GM21423 (cell line): ENCODE measurements around the gene IL20RA.

Experiments used
- ATAC-seq: cut with Tn5 transposase; IDR thresholded peaks from one replicate; pipeline ENCODE4 v1.9.1; 2021; ENCODE audit warnings: mild to moderate bottlenecking, moderate library complexity; ENCODE audit not compliant: unreplicated experiment

The IL20RA gene

GRCh38 chr6:137010128-137010718 is 34.5 kb downstream of the IL20RA start:
- ATAC-seq: no peak

DNA sequence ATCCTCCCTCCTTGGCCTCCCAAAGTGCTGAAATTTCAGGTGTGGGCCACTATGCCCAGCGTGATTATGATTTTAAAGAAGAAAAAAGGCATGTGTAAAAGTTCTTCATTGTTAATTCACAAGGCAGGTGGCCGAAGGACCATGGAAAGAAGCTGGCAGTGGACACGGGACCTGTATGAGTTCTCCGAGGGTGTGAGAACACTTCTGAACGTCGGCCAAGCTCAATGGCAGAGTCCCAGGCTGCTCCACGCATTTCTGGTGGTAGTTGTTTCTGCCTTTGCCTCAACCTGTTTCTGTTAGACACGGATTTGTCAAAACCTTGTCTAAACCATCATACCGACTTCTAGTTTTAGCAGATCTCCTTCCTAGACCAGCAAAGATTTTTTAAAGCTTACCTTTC is 36.6 kb downstream of the IL20RA start:
- no peak for ATAC-seq

DNA sequence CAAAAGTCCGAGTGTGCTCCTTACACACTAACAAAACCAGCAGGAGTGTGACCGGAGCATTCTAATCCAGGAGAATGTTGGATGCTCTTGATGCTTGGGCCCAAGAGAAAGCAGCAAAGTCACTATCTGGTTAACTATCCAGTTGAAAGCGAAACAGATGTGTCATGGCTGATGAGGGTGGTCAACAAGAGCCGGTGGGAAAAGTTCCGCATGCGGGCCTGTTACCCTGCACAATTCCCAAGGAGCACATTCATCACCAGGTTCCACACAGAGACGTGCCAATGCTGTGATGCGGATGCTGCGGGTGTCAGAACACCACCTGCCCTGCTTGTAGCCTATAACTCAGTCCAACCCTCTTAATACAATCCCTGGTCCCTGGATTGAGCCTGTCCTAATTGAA is 38.7 kb downstream of the IL20RA start:
- no peak for ATAC-seq

DNA sequence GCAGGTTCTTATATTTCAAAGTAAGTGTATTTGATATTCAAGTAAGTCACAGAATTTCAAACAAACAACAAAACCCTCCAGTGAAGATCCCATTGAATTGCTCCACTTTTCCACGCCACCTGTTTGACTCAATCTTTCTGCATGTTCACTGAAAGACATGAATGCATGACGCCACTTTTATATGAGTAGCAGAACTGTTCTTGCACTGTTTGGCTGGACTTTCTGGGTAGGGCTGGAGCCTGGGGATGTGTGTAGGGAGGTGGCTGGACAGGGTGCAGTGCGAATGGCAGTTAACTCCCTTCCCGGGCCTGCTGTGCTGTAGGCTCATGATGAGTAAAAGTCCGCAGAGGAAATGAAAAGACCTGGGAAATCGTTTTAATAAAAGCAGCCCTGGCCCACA is 39.7 kb downstream of the IL20RA start:
- no peak for ATAC-seq

- no peak for ATAC-seq
Observed at GRCh38 chr6:137002505-137002904, 42.3 kb downstream of the IL20RA start.

- ATAC-seq: no peak
Observed at GRCh38 chr6:137001977-137002302, 42.8 kb downstream of the IL20RA start.

GRCh38 chr6:137001299-137001976 is 43.3 kb downstream of the IL20RA start:
- no peak for ATAC-seq

DNA sequence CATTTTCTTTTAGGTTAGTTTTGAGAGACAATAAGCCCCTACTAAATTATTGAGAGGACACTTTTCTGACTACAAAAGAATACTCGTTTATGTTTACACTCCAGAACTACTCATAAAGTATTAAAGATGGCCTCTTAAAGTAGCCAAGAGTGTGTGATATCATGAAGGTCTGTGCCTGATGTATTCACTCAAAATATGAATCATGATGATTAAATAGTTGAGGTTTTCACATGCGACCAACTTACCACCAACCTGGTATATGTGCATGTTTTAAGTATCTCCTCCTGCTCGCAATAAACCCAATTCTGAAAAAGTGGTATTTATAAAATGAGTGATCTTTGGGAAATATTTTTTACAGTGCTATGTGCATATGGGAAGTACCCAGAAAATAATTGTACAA is 43.9 kb downstream of the IL20RA start:
- ATAC-seq: no peak

DNA sequence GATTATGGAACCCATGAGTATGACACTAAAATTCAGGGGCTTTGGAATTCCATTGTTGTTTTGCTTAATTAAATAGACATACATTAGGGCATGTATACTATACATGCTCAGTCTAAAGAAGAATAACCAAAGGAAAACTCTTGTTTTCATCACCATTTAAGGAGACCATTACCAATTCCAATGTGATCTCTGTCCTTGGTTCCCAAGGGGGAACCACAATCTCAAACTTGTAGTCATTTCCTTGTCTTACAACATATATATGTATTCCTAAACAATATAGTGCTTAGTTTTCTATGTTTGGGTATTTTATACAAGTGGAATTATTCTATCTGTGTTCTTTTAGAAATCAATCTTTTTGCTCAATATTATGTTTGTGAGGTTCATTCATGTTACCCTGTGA is 49.2 kb downstream of the IL20RA start:
- no peak for ATAC-seq

DNA sequence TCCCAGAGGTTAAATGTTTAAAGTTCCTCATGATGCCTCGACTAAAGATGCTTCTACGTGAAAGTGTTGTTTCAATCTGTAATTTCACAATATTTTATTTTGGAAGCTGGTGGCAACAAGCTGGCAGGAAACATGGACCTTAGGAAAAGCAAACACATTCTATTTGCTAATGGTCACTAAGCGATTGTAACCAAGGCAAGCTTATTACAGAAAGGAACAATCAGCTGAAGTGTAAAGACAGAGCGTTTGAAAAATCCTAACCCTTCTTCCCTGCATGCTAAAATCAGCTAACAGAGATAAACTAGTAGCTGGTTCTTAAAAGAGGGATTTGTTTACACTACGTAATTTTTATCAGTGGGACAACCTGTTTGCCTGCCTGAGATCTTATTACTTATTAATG is 50.0 kb downstream of the IL20RA start:
- ATAC-seq: no peak

DNA sequence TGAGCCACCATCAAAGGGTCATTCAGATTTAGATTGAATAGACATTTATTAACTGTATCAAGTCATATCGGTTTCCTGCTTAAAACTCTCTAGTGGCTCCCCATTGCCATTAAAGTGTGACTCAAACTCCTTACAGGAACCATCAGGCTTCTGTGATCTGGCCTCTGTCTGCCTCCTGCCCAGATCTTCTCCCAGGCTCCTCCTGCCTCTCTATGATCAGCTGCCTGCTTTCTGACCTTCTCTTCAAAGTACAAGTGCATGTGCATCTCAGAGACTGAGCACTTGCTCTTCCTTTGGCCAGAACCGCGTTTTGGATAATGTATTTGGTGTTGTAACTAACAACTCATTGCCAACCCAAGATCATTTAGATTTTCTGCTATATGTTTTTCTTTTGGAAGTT is 52.7 kb downstream of the IL20RA start:
- no peak for ATAC-seq

GRCh38 chr6:136991646-136992045 is 53.1 kb downstream of the IL20RA start:
- no peak for ATAC-seq

GRCh38 chr6:136990754-136991153 is 54.0 kb downstream of the IL20RA start:
- no peak for ATAC-seq

DNA sequence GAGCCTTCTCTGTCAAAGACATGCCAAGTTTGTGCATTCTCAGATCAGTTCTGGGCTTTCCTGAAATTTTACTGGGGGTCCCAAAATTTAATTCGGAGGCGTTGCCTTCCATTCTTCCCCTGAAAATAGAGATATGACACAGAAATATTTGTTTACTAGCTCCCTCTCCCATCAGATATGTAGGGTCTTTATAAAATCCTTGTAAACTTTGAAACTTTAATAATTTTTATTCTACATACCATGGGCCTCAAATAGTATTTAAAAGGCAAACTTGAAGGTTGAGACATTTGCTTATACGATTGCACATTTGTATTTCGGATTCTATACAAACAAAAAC is 54.6 kb downstream of the IL20RA start:
- no peak for ATAC-seq

DNA sequence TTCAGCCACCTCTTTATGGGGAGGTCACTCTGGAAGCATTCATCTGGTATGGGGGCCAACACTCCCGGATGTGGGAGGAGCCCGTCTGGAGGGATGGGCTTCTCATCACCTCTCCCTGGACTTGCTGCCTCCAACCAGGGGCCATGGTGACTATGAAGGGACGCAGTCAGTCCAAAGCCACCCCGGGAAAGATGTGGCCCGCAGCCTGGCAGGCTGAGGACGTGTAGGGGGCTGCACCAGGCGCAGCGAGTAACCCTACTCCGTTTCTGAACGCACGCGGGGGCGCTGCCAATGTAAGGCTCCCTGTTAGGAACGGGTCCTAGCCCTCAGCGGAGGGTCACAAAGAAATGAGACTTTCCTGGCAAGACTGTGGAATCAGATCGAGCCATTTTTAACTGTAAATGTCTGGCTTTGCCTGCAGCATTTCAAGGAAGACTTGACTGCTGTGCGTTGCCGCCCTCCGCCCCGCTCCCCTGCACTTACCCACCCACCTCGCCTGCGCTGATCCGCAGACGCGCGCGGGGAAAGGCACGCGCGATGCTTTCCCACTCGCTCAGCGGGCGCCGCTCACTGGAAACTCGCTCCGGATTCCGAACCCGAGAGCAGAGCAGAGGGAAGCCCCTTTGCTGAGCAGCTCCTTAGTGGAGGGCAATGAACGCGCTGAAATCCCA is 55.1 kb downstream of the IL20RA start:
- no peak for ATAC-seq

- no peak for ATAC-seq
Observed at GRCh38 chr6:136987526-136987925, 57.2 kb downstream of the IL20RA start.

DNA sequence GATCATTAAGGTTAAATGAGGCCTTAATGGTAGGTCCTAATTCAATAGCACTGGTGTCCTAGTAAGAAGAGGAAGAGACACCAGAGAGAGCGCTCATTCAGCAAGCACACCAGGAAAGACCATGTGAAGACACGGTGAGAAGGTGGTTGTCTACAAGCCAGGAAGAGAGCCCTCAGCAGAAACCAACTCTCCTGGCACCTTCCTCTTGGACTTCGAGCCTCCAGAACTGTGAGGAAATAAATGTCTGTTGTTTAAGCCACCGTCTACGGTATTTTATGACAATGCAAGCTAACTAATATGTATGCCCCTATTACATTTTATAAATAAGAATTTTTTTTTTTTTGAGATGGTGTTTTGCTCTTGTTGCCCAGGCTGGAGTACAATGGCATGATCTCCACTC is 59.3 kb downstream of the IL20RA start:
- ATAC-seq: no peak

DNA sequence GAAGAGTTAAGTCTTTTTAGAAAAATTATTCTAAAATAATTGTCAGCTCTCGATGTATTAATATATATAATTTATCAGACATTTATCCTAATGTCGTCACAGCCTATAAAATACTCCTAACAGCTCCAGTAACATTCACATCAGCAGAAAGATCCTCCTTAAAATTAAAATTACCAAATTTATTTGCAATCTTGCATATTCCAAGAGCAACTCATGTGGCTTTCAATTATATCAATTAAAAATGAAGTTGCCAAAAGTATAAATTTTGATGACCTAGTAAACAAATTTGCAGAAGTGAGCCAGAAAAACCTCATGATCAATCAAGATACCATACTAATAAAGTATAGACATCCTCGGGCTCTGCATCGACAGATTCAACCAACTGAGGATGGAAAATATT is 60.2 kb downstream of the IL20RA start:
- no peak for ATAC-seq

GRCh38 chr6:136983687-136984086 is 61.1 kb downstream of the IL20RA start:
- no peak for ATAC-seq

GRCh38 chr6:136982928-136983327 is 61.8 kb downstream of the IL20RA start:
- no peak for ATAC-seq

DNA sequence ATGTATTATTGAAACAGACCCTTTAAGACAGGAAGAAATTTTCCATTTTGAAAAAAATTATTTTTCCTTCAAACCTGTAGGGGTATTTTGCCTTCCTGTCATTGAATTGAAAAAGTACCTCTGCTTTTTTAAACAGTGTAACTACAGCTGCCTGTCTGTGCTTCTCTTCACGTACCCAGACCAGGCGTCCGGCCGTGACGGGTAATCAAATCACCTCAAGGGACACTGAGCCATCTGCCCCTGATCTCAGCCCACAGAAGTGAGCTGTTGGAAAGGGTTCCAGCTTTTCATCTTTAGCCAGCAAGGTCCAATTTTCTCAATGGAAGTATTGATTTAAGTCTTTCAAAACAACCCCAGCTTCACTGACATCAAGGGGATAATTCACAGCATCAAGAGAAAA is 64.7 kb downstream of the IL20RA start:
- ATAC-seq: no peak

DNA sequence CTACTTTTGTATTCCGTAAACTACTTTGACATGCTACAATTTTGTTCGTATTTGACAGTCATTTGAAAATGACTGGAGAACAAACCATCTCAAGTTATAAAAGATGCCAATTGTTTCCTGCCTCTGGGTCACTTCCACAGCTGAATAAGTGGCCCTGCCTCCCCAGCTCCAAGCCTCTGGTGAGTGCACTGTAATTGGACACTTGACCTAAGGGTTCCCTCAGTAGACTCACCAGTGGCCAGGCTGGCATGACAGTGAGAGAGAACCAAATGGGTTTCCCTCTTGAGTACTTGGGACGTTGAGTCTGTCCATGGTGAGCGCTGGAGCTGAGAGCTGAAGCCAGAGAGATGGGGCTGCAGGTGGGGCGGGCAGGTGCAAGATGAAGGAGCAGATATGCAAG is 65.6 kb downstream of the IL20RA start:
- ATAC-seq: no peak

DNA sequence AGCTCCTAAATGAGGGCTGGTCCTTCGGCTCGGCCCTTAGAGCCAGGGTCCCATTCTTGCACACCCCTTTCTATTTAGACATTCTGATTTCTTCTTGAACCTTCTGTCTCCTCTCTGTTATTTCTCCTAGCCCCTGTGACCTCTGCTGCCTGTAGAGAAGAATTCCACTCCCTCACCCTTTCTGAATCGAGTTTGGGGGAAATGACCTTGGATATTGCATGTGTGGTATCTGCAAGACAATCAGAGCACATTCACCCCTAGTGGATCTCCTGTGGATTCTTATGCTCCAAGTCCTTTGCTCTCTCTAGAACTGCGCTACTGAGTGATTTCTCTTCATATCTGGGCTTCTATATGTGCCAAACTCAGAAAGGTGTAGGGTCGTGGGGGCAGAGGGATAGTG is 67.7 kb downstream of the IL20RA start:
- no peak for ATAC-seq
